IPS DF 19.7 (cell line): Measurements from ENCODE around the gene UBASH3B.
"Not testable (repeated sequence)": the region's sequence is repeated elsewhere in the genome, so short reads cannot be mapped to it uniquely, and the experiment has no call there.

ENCODE experiments used
- DNase-seq: peaks from one replicate; pipeline ENCODE4 v3.0.0-alpha.2; 2013; ENCODE audit warnings: low read depth, low spot score

The UBASH3B gene

DNA sequence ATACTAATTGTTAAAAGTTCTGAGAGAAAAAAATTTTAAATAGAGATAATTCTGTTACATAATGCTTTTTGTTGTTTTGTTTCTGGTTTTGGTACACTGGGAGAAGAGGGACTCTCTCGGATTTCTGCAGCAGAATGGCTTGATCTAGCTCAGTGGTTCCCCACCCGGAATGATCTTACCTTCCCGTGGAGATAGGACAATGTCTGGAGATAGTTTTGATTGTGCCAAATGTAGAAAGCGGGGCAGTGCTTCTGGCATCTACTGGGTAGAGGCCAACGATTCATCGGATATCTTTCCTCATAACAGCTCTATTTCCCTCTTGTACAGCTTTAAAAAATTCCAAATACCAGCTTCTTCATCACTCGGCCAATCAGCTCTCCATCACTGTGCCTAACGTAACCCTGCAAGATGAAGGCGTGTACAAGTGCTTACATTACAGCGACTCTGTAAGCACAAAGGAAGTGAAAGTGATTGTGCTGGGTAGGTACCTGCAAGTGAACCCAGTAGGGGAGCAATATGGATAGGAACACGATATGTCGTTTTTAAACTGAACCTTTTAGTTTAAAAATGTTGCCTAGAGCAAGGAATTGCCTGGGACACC is 195.9 kb downstream of the UBASH3B start:
- DNase-seq = no peak

DNA sequence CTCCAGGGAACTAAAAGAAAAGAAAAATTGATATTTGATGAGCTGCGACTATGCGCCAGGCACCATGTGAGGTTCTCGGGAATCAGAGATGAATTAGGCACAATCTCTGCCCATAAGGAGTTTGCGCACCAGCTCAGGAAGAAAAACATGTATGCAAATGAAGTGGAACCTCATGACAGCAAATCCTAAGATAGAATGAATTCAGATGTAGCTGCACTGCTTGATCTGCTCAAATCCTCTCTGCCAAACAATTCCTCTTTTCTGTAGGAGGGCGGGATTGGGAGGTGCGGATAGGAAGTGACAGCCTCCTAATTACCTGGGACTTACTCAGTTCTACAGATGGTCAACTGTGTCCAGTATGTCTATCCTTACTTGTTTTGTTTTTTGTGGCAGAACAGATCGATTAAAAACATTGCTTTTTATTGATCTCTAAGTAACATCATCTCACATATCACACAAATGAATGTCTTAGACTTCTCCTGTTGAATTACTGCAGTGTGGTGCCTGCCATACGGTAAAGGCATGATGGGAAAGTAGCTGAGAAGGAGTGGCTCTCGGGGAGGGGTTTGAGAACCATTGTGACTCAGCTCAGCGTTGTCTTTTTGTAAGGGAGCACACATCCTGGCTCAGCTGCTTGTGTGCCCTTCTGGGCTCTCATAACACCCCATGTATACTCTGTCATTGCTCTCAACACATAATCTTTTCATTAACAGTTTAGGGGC is 196.7 kb downstream of the UBASH3B start:
- DNase-seq = no peak

DNA sequence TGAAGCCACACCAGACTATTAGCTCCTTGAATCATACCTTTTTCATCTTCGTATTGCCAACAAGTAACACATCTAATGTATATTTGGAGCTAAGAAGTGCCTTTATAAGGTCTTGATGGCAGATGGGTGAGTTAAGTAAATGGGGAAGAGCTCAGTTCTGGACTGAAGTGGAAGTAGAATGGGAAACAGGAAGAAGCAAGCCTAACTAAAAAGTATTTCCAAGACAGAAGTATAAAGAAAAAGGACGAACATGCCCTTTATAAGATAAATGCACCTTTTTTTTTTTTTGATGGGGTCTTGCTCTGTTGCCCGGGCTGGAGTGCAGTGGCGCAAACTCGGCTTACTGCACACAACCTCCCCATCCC is 197.3 kb downstream of the UBASH3B start:
- no peak for DNase-seq

DNA sequence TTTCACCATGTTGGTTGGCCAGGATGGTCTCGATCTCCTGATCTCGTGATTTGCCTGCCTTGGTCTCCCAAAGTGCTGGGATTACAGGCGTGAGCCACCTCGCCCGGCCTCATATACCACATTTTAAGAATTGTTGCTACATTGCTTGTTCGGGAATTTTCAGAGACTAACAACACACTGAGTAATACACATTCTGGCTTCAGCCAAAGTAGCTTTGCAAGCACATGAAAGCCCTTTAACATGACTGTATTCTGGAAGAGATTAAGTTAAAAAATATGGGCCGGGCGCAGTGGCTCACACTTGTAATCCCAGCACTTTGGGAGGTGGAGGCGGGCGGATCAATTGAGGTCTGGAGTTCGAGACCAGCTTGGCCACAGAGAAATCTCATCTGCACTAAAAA is 197.7 kb downstream of the UBASH3B start:
- DNase-seq = no peak

DNA sequence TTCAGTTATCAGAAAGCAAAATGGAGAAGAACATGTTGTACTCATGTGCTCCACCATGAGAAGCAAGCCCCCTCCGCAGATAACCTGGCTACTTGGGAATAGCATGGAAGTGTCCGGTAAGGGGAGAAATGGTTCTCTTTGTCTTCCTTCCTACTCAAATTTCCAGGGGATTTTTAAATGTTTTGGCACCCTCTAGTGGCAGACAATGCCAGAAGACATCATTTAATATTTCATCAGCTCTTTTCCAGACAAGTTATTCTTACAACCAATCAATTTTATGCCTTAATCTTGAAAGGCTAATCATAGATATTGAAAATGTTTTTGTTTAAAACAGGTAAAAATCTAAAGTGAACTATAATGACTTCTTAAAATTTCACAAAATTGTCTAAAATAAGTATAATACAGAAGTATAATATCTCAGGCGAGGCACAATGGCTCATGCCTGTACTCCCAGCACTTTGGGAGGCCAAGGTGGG is 198.5 kb downstream of the UBASH3B start:
- DNase-seq = peak; percentile 75

DNA sequence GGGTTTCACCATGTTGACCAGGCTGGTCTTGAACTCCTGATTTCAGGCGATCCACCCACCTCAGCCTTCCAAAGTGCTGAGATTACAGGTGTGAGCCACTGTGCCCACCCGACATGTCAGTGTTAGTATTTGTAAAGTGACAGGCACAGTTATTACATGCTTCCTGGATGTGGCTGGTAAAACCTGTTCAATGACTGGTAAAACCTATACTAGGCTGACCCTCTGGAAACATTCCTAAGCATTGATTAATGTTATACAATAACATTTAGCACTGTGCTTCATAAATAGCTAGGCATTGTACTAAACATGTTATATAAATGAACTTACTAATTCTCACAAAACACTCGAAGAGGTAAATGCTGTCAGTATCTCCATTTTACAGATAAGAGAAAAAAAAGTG is 206.1 kb downstream of the UBASH3B start:
- no peak for DNase-seq

DNA sequence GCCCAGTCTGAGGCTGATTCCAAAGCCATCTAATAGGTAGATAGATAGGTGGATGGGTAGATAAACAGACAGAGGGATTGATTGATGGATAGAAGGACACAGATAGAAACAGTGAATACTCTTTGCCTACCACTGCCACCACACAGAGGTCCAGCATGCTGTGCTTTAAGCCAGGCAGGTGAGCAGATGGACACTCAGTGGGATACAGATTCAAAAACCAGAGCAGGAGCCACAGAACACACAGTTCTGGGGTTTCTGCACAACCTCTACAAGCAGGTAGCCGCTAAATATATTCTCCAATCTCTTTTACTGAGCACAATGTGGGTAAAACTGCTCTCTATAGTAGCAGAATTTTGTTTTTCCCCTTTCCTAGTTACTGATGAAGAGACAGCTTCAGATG is 206.6 kb downstream of the UBASH3B start:
- DNase-seq = no peak

DNA sequence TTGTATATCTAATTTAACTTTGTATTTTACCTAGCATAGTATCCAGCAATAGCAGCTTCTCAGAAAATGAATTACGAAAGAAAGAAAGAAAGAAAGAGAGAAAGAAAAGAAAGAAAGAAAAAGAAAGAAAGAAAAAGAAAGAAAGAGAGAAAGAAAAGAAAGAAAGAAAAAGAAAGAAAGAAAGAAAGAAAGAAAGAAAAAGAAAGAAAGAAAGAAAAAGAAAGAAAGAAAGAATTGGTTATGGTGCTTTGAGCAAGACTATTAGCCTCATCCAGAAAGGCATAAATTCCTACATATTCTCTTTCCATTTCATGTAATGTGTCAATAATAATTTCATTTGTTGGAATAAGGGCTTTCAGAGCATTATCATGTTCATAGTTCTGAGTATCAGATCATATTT is 207.6 kb downstream of the UBASH3B start:
- DNase-seq = not testable (repeated sequence)

DNA sequence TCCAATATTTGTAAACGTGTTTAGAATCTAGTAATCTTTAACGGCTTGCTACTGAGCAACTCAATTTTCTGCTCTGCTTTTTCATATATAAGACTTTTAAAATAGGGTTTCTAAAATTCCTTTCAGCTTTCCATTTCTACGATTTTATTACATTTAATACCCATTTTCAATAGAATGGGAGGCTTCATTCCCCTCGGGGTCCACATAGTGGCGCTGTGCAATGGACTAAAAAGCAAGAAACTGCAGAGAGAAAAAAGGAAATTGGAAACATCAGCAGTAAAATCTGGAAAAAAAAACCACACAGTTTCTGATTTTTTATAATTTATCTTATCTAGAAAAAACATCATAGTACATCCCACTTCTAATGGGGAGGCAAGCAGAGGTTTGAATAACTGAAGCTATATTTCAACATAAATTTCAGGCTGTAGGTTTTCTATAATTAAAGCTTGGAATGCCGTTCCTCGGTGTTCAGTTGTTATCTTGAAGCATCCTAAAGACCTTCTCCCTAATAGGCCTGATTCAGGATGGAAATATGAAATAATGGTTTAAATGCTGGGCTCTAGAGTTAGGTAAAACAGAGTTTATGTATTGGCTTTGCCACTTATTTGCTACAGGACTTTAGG is 208.3 kb downstream of the UBASH3B start:
- no peak for DNase-seq
